ENCODE results near the gene CACNA1I.

CACNA1I gene

DNA sequence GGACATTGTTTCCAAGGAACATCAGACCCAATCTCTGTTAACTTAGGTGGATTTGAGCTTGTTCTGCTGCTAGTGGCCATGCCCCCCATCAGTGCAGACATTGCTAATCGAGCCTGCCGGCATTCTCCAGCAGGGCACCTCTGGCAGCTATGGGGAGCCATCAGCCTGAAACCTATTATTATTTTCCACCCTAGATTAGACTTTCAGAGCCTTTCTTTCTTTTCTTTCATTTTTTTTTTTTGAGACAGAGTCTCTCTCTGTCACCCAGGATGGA, 4.9 kb downstream of the CACNA1I start:
- peaks cover 1% of the 10 kb centered on the region for H3K27me3 ChIP-seq (replicated peaks; ENCODE audit: control insufficient read depth, insufficient read depth, low read length)

DNA sequence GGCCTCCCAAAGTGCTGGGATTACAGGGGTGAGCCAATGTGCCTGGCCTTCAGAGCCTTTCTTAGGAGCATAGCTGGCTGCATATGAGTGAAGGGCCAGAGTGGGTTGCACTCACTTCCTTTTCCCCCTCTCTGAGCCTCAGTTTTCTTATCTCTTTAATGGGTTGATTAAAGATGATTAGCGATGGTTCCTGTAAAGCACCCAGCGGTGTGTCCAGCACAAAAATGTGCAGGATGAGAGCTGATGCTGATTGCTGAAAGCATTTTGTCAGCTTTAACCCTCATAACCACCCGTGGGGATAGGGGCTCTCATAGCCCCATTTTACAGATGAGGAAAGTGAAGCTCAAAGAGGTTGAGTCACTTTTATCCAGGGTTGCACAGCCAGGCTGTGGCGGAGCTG, 5.5 kb downstream of the CACNA1I start:
- H3K36me3 ChIP-seq (ENCODE audit: control insufficient read depth, insufficient read depth, low read length): no peaks in the 10 kb centered on the region
- peaks cover 1% of the 10 kb centered on the region for H3K27me3 ChIP-seq (replicated peaks; ENCODE audit: control insufficient read depth, insufficient read depth, low read length)
- no peak for DNase-seq (ENCODE audit: extremely low read depth, insufficient read length)
- H3K4me3 ChIP-seq (replicated peaks; ENCODE audit: low read depth, low read length): no peak overlapping the region
- TF ChIP-seq, protein P1, sequence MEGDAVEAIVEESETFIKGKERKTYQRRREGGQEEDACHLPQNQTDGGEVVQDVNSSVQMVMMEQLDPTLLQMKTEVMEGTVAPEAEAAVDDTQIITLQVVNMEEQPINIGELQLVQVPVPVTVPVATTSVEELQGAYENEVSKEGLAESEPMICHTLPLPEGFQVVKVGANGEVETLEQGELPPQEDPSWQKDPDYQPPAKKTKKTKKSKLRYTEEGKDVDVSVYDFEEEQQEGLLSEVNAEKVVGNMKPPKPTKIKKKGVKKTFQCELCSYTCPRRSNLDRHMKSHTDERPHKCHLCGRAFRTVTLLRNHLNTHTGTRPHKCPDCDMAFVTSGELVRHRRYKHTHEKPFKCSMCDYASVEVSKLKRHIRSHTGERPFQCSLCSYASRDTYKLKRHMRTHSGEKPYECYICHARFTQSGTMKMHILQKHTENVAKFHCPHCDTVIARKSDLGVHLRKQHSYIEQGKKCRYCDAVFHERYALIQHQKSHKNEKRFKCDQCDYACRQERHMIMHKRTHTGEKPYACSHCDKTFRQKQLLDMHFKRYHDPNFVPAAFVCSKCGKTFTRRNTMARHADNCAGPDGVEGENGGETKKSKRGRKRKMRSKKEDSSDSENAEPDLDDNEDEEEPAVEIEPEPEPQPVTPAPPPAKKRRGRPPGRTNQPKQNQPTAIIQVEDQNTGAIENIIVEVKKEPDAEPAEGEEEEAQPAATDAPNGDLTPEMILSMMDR (IDR thresholded peaks at IDR 0.05; ENCODE audit: insufficient read depth, low read length, poor library complexity, severe bottlenecking): no peak

More for the DNA sequence above, 4.9 kb downstream of the CACNA1I start:
- TF ChIP-seq, protein P1 (IDR thresholded peaks at IDR 0.05; ENCODE audit: insufficient read depth, low read length, poor library complexity, severe bottlenecking): no peak
- no peaks in the 10 kb centered on the region for H3K36me3 ChIP-seq (ENCODE audit: control insufficient read depth, insufficient read depth, low read length)
- no peak for DNase-seq (ENCODE audit: extremely low read depth, insufficient read length)
- no peak overlapping the region for H3K4me3 ChIP-seq (replicated peaks; ENCODE audit: low read depth, low read length)

DNA sequence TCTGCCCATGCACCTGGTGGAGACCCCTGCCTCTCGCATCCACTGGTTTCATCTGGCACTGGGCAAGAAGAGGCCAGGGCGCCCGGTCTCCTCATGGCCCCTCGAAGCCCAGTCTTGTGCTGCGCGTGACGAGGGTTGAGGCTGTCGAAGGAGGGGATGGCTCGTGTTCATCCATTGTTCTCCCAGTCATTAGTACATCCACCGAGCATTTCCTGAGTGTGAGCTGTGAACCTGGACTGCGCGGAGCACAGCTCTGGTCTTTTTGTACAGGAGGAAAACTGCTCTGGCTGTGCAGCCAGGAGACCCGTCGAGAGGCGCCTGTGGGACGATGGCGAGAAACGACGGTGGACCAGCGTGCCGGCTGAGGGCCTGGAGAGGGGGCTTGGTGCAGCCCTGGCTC, 6.8 kb downstream of the CACNA1I start:
- TF ChIP-seq, protein P1 (IDR thresholded peaks at IDR 0.05; ENCODE audit: insufficient read depth, low read length, poor library complexity, severe bottlenecking): no peak
- H3K4me3 ChIP-seq (replicated peaks; ENCODE audit: low read depth, low read length): no peak overlapping the region
- no peaks in the 10 kb centered on the region for H3K36me3 ChIP-seq (ENCODE audit: control insufficient read depth, insufficient read depth, low read length)
- H3K27me3 ChIP-seq (replicated peaks; ENCODE audit: control insufficient read depth, insufficient read depth, low read length): peaks cover 1% of the 10 kb centered on the region
- no peak for DNase-seq (ENCODE audit: extremely low read depth, insufficient read length)

DNA sequence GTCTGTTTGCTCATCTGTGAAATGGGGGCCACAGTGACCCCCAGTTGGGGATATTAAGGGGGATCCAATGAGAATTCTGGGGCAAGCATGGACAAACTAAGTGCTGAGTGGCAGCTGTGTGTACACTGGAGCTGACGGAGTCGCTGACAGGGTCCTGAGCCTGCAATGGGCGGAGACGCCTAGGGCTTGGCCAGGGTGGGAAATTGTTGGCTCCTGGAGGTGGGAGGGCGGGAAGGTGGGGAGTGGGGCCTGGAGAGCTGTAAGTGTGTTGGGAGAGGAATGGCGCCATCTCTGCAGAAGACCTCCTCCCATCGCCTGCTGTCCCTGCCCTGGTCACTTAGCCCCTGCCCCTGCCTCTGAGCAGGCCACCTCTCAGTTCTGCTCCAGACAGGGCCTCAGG, 7.3 kb downstream of the CACNA1I start:
- no peaks in the 10 kb centered on the region for H3K36me3 ChIP-seq (ENCODE audit: control insufficient read depth, insufficient read depth, low read length)
- peaks cover 1% of the 10 kb centered on the region for H3K27me3 ChIP-seq (replicated peaks; ENCODE audit: control insufficient read depth, insufficient read depth, low read length)
- no peak overlapping the region for H3K4me3 ChIP-seq (replicated peaks; ENCODE audit: low read depth, low read length)
- TF ChIP-seq, protein P1 (IDR thresholded peaks at IDR 0.05; ENCODE audit: insufficient read depth, low read length, poor library complexity, severe bottlenecking): no peak
- DNase-seq (ENCODE audit: extremely low read depth, insufficient read length): no peak

DNA sequence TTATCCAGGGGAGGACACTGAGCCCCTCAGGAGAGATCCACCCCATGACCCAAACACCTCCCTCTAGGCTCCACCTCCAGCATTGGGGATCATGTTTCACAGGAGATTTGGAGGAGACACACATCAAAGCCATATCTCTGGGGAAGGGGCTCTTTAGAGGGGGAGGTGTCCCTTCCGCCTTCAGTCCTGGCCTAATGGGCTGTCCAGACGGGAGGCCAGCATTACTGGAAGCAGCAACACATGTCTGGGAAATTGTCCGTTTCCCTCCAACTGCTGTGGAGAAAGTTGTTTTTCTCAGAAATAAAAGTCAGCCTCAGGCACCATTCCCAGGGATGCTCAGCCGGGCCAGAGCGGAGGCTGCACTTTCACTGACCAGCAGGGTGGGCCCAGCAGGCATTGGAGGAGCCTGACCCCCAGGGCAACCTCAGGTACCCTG, 9.5 kb downstream of the CACNA1I start:
- DNase-seq (ENCODE audit: extremely low read depth, insufficient read length): no peak
- Histone ChIP-seq H3K4me3 (replicated peaks; ENCODE audit: low read depth, low read length) (no peak overlapping the region), H3K27me3 (replicated peaks; ENCODE audit: control insufficient read depth, insufficient read depth, low read length) (no peaks in the 10 kb centered on the region; the same call in none of the 2 replicates), H3K36me3 (ENCODE audit: control insufficient read depth, insufficient read depth, low read length) (no peaks in the 10 kb centered on the region)
- TF ChIP-seq, protein P1 (IDR thresholded peaks at IDR 0.05; ENCODE audit: insufficient read depth, low read length, poor library complexity, severe bottlenecking): no peak

DNA sequence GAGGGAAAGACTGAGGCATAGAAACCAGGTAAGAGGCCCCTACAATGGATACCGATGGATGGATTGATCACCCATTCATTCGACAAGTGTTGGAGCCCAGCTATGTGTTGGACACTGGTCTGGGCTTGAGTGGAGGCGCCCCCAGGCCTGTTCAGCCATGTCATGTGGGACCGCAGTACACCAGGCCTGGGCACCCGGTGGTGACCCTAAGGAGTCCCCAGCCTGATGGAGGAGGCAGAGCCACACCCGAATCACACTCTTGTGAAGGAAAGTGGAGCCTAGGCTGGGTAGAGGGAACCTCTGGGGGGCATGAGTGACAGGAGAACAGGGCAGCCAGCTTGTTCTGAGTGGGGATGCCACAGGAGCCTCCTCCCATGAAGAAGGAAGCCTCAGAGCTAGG, 10.2 kb downstream of the CACNA1I start:
- no peaks in the 10 kb centered on the region; the same call in none of the 2 replicates for H3K27me3 ChIP-seq (replicated peaks; ENCODE audit: control insufficient read depth, insufficient read depth, low read length)
- no peak for DNase-seq (ENCODE audit: extremely low read depth, insufficient read length)
- TF ChIP-seq, protein P1 (IDR thresholded peaks at IDR 0.05; ENCODE audit: insufficient read depth, low read length, poor library complexity, severe bottlenecking): no peak
- no peaks in the 10 kb centered on the region for H3K36me3 ChIP-seq (ENCODE audit: control insufficient read depth, insufficient read depth, low read length)
- H3K4me3 ChIP-seq (replicated peaks; ENCODE audit: low read depth, low read length): no peak overlapping the region
